ENCODE results near the gene PMPCA.
"Not testable (repeated sequence)": the region's sequence is repeated elsewhere in the genome, so short reads cannot be mapped to it uniquely, and the experiment has no call there.

Gene PMPCA

GRCh38 chr9:136395345-136396218 lies 14.9 kb upstream of the PMPCA start:
- no peak for DNase-seq

- no peak for DNase-seq
These were observed 14.3 kb upstream of the PMPCA start for GRCh38 chr9:136396219-136396515.

- no peak for DNase-seq
These were observed 12.8 kb upstream of the PMPCA start for GRCh38 chr9:136397643-136398042.

GRCh38 chr9:136398286-136398685 lies 12.2 kb upstream of the PMPCA start:
- no peak for DNase-seq

- peak; percentile 62 for DNase-seq
These were observed 11.1 kb upstream of the PMPCA start for GRCh38 chr9:136399176-136400037.

GRCh38 chr9:136400038-136400834 lies 10.2 kb upstream of the PMPCA start, which contains the start of gene SNAPC4:
Gene SNAPC4 (minus strand): TSS chr9:136400170. CDS start chr9:136398428, 1,742 bp downstream.
- DNase-seq: peak; percentile 97

GRCh38 chr9:136401173-136401922 lies 9.1 kb upstream of the PMPCA start:
- DNase-seq: no peak

GRCh38 chr9:136402067-136402466 lies 8.4 kb upstream of the PMPCA start:
- no peak for DNase-seq

- no peak for DNase-seq
These were observed 6.9 kb upstream of the PMPCA start for GRCh38 chr9:136403538-136403914.

GRCh38 chr9:136403915-136404800 lies 6.3 kb upstream of the PMPCA start:
- no peak for DNase-seq

GRCh38 chr9:136404801-136405136 lies 5.7 kb upstream of the PMPCA start:
- no peak for DNase-seq

- DNase-seq: no peak
These were observed 5.0 kb upstream of the PMPCA start for GRCh38 chr9:136405481-136405880.

- not testable (repeated sequence) for DNase-seq
These were observed 4.6 kb upstream of the PMPCA start for GRCh38 chr9:136405904-136406303.

- DNase-seq: not testable (repeated sequence)
These were observed 3.4 kb upstream of the PMPCA start for GRCh38 chr9:136407061-136407460.

GRCh38 chr9:136407911-136408310 lies 2.5 kb upstream of the PMPCA start:
- DNase-seq: no peak

GRCh38 chr9:136409557-136410455 lies 652 bp upstream of the PMPCA start:
- DNase-seq: peak; percentile 75

- DNase-seq: no peak
These were observed 920 bp downstream of the PMPCA start for GRCh38 chr9:136411378-136411777.

- DNase-seq: no peak
These were observed 2.5 kb downstream of the PMPCA start for GRCh38 chr9:136412962-136413361.

- DNase-seq: no peak
These were observed 6.0 kb downstream of the PMPCA start for GRCh38 chr9:136416427-136416826.

GRCh38 chr9:136416914-136417313 lies 6.5 kb downstream of the PMPCA start:
- no peak for DNase-seq
